Smooth muscle cell (in vitro differentiated cells): Measurements from ENCODE around the gene IMP4. TPM values are rescaled to one million over a fixed set of nuclear protein-coding genes. Genes with fewer than 3 reads are reported as not detected.

Source experiments
- DNase-seq: peaks from one replicate; lab custom pipeline; 2025; ENCODE audit not compliant: unreplicated experiment; lab: John Stamatoyannopoulos, UW
- H2AFZ ChIP-seq: fragments of 200-600 bp; sonication (generic); 2 replicates; pipeline ENCODE4 v1.6.0; 2016; ENCODE audit warnings: antibody characterized with exemption, low read depth, mild to moderate bottlenecking
- H3F3A ChIP-seq: fragments of 200-600 bp; sonication (generic); 2 replicates; pipeline ENCODE4 v1.6.0; 2017; ENCODE audit warnings: antibody characterized with exemption, low read depth
- H3K27ac ChIP-seq: fragments of 200-600 bp; sonication (generic); 2 replicates; pipeline ENCODE4 v1.5.1; 2016; ENCODE audit warnings: low read depth, mild to moderate bottlenecking
- H3K27me3 ChIP-seq: fragments of 200-600 bp; sonication (generic); 2 replicates; pipeline ENCODE4 v1.6.1; 2016; ENCODE audit warnings: low read depth, mild to moderate bottlenecking
- H3K36me3 ChIP-seq: fragments of 200-600 bp; sonication (generic); 2 replicates; pipeline ENCODE4 v1.5.1; 2016; ENCODE audit warnings: low read depth
- H3K4me1 ChIP-seq: fragments of 200-600 bp; sonication (generic); 2 replicates; pipeline ENCODE4 v1.5.1; 2016; ENCODE audit warnings: low read depth
- H3K4me2 ChIP-seq: fragments of 200-600 bp; sonication (generic); 2 replicates; pipeline ENCODE4 v1.6.0; 2016; ENCODE audit warnings: mild to moderate bottlenecking
- H3K4me3 ChIP-seq: fragments of 200-600 bp; sonication (generic); 2 replicates; pipeline ENCODE4 v1.5.1; 2016; ENCODE audit warnings: mild to moderate bottlenecking
- H3K79me2 ChIP-seq: fragments of 200-600 bp; sonication (generic); 2 replicates; pipeline ENCODE4 v1.6.0; 2016; ENCODE audit warnings: low read depth, mild to moderate bottlenecking
- H3K9ac ChIP-seq: fragments of 200-600 bp; sonication (generic); 2 replicates; pipeline ENCODE4 v1.6.0; 2016; ENCODE audit warnings: low read depth
- H3K9me3 ChIP-seq: fragments of 200-600 bp; sonication (generic); replicated peaks from 2 replicates; pipeline ENCODE4 v1.5.1; 2016; ENCODE audit warnings: low read depth
- H4K20me1 ChIP-seq: fragments of 200-600 bp; sonication (generic); 2 replicates; pipeline ENCODE4 v1.6.0; 2016; ENCODE audit warnings: low read depth
- CTCF ChIP-seq: fragments of 200-600 bp; sonication (generic); IDR thresholded peaks from 2 replicates; pipeline ENCODE4 v1.5.1; 2017; ENCODE audit warnings: borderline replicate concordance, mild to moderate bottlenecking, antibody characterized with exemption; ENCODE audit not compliant: insufficient read depth, poor library complexity, severe bottlenecking
- WGBS: methylation state at CpG from one replicate; pipeline ENCODE4 v1.1.7; 2016; ENCODE audit warnings: low lambda C conversion rate; 5-methylcytosine and 5-hydroxymethylcytosine counted together
- polyA plus RNA-seq: library from polyadenylated mRNA; unstranded; fragments of >200 nt; fragmentation: Nextera tagmentation; extraction: Ambion mirVana; gene quantifications from 2 replicates; pipeline ENCODE4 v1.2.1, GENCODE V29; 2016
- total RNA-seq: library from RNA; depleted of rRNA; stranded (reverse); fragments of >200 nt; gene quantifications from 2 replicates; pipeline ENCODE4 v1.2.3, GENCODE V29; 2014

The IMP4 gene
- total and polyA plus RNA-seq, 2 experiments from 2014 or later: 59.3 to 75.0 TPM

GRCh38 chr2:130359466-130359865, 16.8 kb downstream of the IMP4 start:
- TF ChIP-seq CTCF: no peak
- Histone ChIP-seq H3K27me3 (no peaks in the 10 kb centered on the region), H3K9ac (no peak overlapping the region), H3K36me3 (no peaks in the 10 kb centered on the region), H3K27ac (no peak overlapping the region), H3K4me3 (no peak overlapping the region), H3K4me2 (no peak overlapping the region), H3K79me2 (no peaks in the 10 kb centered on the region), H3F3A (no peaks in the 10 kb centered on the region), H3K9me3 (no peaks in the 10 kb centered on the region), H2AFZ (no peak overlapping the region), H4K20me1 (no peaks in the 10 kb centered on the region), H3K4me1 (peaks cover 9% of the 10 kb centered on the region)
- no peak for DNase-seq
- 97% methylated on average over 5 of the region's 5 CpGs for WGBS

- no peak overlapping the region for H3K27ac ChIP-seq
- H3K4me1 ChIP-seq: no peaks in the 10 kb centered on the region
- no peaks in the 10 kb centered on the region for H3F3A ChIP-seq
- H4K20me1 ChIP-seq: no peaks in the 10 kb centered on the region
- no peak for DNase-seq
- no peak overlapping the region for H2AFZ ChIP-seq
- no peak for TF ChIP-seq CTCF
- no peak overlapping the region for H3K9ac ChIP-seq
- no peaks in the 10 kb centered on the region for H3K36me3 ChIP-seq
- no peaks in the 10 kb centered on the region for H3K79me2 ChIP-seq
- no peak overlapping the region for H3K4me3 ChIP-seq
- no peak overlapping the region for H3K4me2 ChIP-seq
- H3K27me3 ChIP-seq: no peaks in the 10 kb centered on the region
- H3K9me3 ChIP-seq: no peaks in the 10 kb centered on the region
These were observed 20.8 kb downstream of the IMP4 start for GRCh38 chr2:130363479-130363878.

GRCh38 chr2:130365075-130365474, 22.4 kb downstream of the IMP4 start:
- Histone ChIP-seq H3K4me1 (no peaks in the 10 kb centered on the region), H3F3A (no peaks in the 10 kb centered on the region), H4K20me1 (no peaks in the 10 kb centered on the region), H3K9me3 (no peaks in the 10 kb centered on the region), H3K27me3 (no peaks in the 10 kb centered on the region), H3K4me3 (no peak overlapping the region), H3K36me3 (no peaks in the 10 kb centered on the region), H3K79me2 (no peaks in the 10 kb centered on the region), H3K9ac (no peak overlapping the region), H3K27ac (no peak overlapping the region), H2AFZ (no peak overlapping the region), H3K4me2 (no peak overlapping the region)
- WGBS: 91% methylated on average over 2 of the region's 2 CpGs
- no peak for DNase-seq
- no peak for TF ChIP-seq CTCF

- H3K4me1 ChIP-seq: no peaks in the 10 kb centered on the region
- H4K20me1 ChIP-seq: no peaks in the 10 kb centered on the region
- no peak overlapping the region for H3K4me2 ChIP-seq
- no peaks in the 10 kb centered on the region for H3F3A ChIP-seq
- H3K9me3 ChIP-seq: no peaks in the 10 kb centered on the region
- no peak for TF ChIP-seq CTCF
- DNase-seq: no peak
- no peak overlapping the region for H3K27ac ChIP-seq
- no peak overlapping the region for H3K4me3 ChIP-seq
- H3K9ac ChIP-seq: no peak overlapping the region
- no peaks in the 10 kb centered on the region for H3K36me3 ChIP-seq
- WGBS: 90% methylated on average over 2 of the region's 2 CpGs
- H3K27me3 ChIP-seq: no peaks in the 10 kb centered on the region
- H2AFZ ChIP-seq: no peak overlapping the region
- H3K79me2 ChIP-seq: no peaks in the 10 kb centered on the region
These were observed 23.3 kb downstream of the IMP4 start for GRCh38 chr2:130365963-130366362.
